ENCODE measurements around the gene KRT80. TPM values are rescaled to one million over a fixed set of nuclear protein-coding genes. Genes with fewer than 3 reads are reported as not detected.

Gene KRT80
- polyA plus RNA-seq, 1 donor (not counting 4 experiments of a cell fraction or from before 2014, with no cell fraction given) = 4.1 TPM

DNA sequence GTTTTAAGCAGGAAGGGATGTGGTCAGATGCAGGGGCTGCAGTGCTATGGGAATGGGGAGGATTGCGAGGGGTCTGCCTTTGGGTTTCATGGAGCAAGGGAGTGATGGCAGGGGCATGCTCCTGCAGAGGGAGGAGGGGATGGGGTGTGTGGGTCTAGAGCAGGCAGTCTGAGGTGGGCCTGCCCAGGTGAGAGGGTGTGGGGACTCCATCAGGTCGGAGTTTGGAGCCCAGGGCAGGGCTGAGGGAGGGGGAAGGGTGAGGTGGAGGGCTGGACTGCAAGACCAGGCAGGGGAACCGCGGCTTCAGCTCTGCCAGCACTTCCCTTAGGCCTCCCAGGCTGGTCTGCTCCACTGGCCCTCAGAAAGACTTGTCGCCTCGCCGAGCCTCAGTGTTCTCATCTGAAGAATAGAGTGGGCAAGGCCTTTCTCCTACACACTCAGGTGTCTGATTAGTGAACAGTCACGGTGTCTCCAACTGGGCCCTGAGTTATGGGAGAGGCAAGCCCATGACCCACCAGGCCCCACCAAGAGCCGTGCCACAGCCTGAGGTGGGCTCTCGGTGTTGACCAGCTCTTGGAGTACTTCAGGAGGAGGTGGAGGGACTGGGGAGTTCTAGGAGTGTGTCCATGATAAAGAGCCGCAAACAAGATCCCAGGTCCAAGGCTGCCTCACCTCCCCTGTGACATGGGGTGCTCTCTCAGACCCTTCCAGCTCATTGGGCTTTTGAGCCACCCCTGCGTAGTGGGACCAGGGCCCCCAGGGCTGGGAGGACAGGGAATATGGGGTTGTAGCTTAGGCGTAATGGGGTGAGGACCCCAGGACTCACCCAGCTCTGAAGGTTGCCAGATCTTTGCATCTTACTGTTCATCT, 20.1 kb upstream of the KRT80 start:
- H3K4me1 ChIP-seq (ENCODE audit: control insufficient read depth, extremely low read depth, insufficient read depth, low read length) = peaks cover 79% of the 10 kb centered on the region
- no peaks in the 10 kb centered on the region for H3K9me1 ChIP-seq (ENCODE audit: control insufficient read depth, extremely low read depth, insufficient read depth, low read length)
- H3K4me2 ChIP-seq (ENCODE audit: control insufficient read depth, extremely low read depth, insufficient read depth, low read depth, low read length) = no peak overlapping the region
- no peak for DNase-seq (ENCODE audit: low read depth, low spot score)
- H3K79me2 ChIP-seq (ENCODE audit: control insufficient read depth, insufficient read depth, low read length) = no peaks in the 10 kb centered on the region
- no peaks in the 10 kb centered on the region for H3K36me3 ChIP-seq (ENCODE audit: control insufficient read depth in 2 of 2, extremely low read depth in 1 of 2, insufficient read depth in 2 of 2, low read length in 2 of 2)
- no peak overlapping the region for H3K27ac ChIP-seq (ENCODE audit: control insufficient read depth, insufficient read depth, low read length)
- TF ChIP-seq, protein P1, sequence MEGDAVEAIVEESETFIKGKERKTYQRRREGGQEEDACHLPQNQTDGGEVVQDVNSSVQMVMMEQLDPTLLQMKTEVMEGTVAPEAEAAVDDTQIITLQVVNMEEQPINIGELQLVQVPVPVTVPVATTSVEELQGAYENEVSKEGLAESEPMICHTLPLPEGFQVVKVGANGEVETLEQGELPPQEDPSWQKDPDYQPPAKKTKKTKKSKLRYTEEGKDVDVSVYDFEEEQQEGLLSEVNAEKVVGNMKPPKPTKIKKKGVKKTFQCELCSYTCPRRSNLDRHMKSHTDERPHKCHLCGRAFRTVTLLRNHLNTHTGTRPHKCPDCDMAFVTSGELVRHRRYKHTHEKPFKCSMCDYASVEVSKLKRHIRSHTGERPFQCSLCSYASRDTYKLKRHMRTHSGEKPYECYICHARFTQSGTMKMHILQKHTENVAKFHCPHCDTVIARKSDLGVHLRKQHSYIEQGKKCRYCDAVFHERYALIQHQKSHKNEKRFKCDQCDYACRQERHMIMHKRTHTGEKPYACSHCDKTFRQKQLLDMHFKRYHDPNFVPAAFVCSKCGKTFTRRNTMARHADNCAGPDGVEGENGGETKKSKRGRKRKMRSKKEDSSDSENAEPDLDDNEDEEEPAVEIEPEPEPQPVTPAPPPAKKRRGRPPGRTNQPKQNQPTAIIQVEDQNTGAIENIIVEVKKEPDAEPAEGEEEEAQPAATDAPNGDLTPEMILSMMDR (optimal IDR thresholded peaks at IDR 0.05 in 1 of 3, IDR thresholded peaks at IDR 0.05 in 1 of 3, conservative IDR thresholded peaks at IDR 0.05 in 1 of 3; ENCODE audit: extremely low read depth in 1 of 3, insufficient read depth in 2 of 3, low read length in 3 of 3) = no peak
- TF ChIP-seq EZH2 (IDR thresholded peaks at IDR 0.05; ENCODE audit: low read length) = no peak
- dilution Hi-C loops (cut with MboI; ENCODE audit: extremely low pct_ligation_motif_present, low sequenced_read_pairs) = no loop called here
- H4K20me1 ChIP-seq (ENCODE audit: control insufficient read depth, extremely low read depth, insufficient read depth, low read length) = no peaks in the 10 kb centered on the region
- H2AFZ ChIP-seq (ENCODE audit: control insufficient read depth, low read length) = no peak overlapping the region
- H3K27me3 ChIP-seq (ENCODE audit: control insufficient read depth, extremely low read depth, insufficient read depth, low read length) = no peaks in the 10 kb centered on the region
- FAIRE-seq = no peak
- no peaks in the 10 kb centered on the region for H3K9me3 ChIP-seq (ENCODE audit: control insufficient read depth, low read depth, low read length)
- no peak overlapping the region for H3K4me3 ChIP-seq (ENCODE audit: control insufficient read depth in 2 of 3, extremely low read depth in 1 of 3, insufficient read depth in 2 of 3, low read depth in 1 of 3, low read length in 3 of 3)
- H3K9ac ChIP-seq (ENCODE audit: control insufficient read depth, extremely low read depth, insufficient read depth, low read length) = no peak overlapping the region

DNA sequence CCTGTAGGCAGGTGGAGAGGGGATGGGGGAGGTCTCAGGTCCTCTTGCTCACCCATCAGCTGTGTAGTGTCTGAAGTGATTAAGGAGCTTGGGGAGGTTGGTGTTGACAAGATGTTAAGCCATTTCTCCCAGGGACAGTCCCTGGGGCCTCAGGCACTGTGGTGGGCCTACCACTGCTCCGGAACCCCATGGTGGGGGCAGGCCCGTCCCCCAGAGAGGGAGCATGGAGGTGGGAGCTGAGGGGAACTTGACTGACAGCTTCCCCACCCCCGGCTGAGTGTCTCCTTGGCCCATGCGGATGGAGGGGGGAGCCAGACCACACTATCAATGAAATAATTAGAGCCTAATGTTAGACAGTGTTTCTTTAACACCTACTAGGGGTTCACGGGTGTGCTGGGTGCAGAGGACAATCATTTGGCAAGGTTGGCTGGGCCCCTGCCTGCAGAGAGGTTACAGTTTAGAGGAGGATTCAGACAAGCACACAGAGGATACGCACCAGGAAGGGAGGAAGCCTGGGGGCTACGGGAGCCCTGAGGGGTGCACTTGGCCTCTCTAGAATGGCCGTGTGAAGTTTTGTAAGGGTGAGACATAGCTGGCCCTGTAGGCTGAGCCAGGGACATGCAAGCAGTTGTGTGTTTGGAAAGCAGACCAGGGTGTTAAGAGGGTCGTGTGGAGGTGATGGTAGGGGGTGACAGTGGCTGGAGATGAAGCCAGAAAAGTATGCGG, 19.3 kb upstream of the KRT80 start:
- DNase-seq (ENCODE audit: low read depth, low spot score) (no peak), FAIRE-seq (no peak)
- no peaks in the 10 kb centered on the region for H3K9me1 ChIP-seq (ENCODE audit: control insufficient read depth, extremely low read depth, insufficient read depth, low read length)
- no peak overlapping the region for H3K4me3 ChIP-seq (ENCODE audit: control insufficient read depth in 2 of 3, extremely low read depth in 1 of 3, insufficient read depth in 2 of 3, low read depth in 1 of 3, low read length in 3 of 3)
- TF ChIP-seq EZH2 (IDR thresholded peaks at IDR 0.05; ENCODE audit: low read length) = no peak
- TF ChIP-seq, protein P1 (optimal IDR thresholded peaks at IDR 0.05 in 1 of 3, IDR thresholded peaks at IDR 0.05 in 1 of 3, conservative IDR thresholded peaks at IDR 0.05 in 1 of 3; ENCODE audit: extremely low read depth in 1 of 3, insufficient read depth in 2 of 3, low read length in 3 of 3) = no peak
- H3K27ac ChIP-seq (ENCODE audit: control insufficient read depth, insufficient read depth, low read length) = peak overlapping the region; percentile 63
- no peaks in the 10 kb centered on the region for H3K36me3 ChIP-seq (ENCODE audit: control insufficient read depth in 2 of 2, extremely low read depth in 1 of 2, insufficient read depth in 2 of 2, low read length in 2 of 2)
- H3K4me2 ChIP-seq (ENCODE audit: control insufficient read depth, extremely low read depth, insufficient read depth, low read depth, low read length) = peak overlapping the region; percentile 13
- H3K4me1 ChIP-seq (ENCODE audit: control insufficient read depth, extremely low read depth, insufficient read depth, low read length) = peaks cover 71% of the 10 kb centered on the region
- no peaks in the 10 kb centered on the region for H4K20me1 ChIP-seq (ENCODE audit: control insufficient read depth, extremely low read depth, insufficient read depth, low read length)
- no peaks in the 10 kb centered on the region for H3K79me2 ChIP-seq (ENCODE audit: control insufficient read depth, insufficient read depth, low read length)
- dilution Hi-C loops (cut with MboI; ENCODE audit: extremely low pct_ligation_motif_present, low sequenced_read_pairs) = no loop called here
- no peaks in the 10 kb centered on the region for H3K9me3 ChIP-seq (ENCODE audit: control insufficient read depth, low read depth, low read length)
- no peak overlapping the region for H3K9ac ChIP-seq (ENCODE audit: control insufficient read depth, extremely low read depth, insufficient read depth, low read length)
- no peaks in the 10 kb centered on the region for H3K27me3 ChIP-seq (ENCODE audit: control insufficient read depth, extremely low read depth, insufficient read depth, low read length)
- no peak overlapping the region for H2AFZ ChIP-seq (ENCODE audit: control insufficient read depth, low read length)
